Ishikawa (cell line): ENCODE results near the gene EHF.

ENCODE experiments used
- CEBPB ChIP-seq: IDR thresholded peaks from 2 replicates; pipeline ENCODE4 v1.6.1; 2012
- CREB1 ChIP-seq: IDR thresholded peaks from 2 replicates; pipeline ENCODE4 v1.6.1; 2012; ENCODE audit warnings: low read depth
- EGR1 ChIP-seq: IDR thresholded peaks from 2 replicates; pipeline ENCODE4 v1.6.1; 2012
- EP300 ChIP-seq: IDR thresholded peaks from 2 replicates; pipeline ENCODE4 v1.6.1; 2012; ENCODE audit warnings: borderline replicate concordance
- FOXM1 ChIP-seq: IDR thresholded peaks from 2 replicates; pipeline ENCODE4 v1.6.1; 2012; ENCODE audit warnings: low read depth, borderline replicate concordance
- NFIC ChIP-seq: IDR thresholded peaks from 2 replicates; pipeline ENCODE4 v1.6.1; 2012
- RAD21 ChIP-seq: IDR thresholded peaks from 2 replicates; pipeline ENCODE4 v1.6.1; 2012; ENCODE audit warnings: low read depth
- TAF1 ChIP-seq: IDR thresholded peaks from 2 replicates; pipeline ENCODE4 v1.6.1; 2012; ENCODE audit warnings: low read depth, mild to moderate bottlenecking
- TCF12 ChIP-seq: IDR thresholded peaks from 2 replicates; pipeline ENCODE4 v1.6.1; 2012; ENCODE audit warnings: low read depth
- TEAD4 ChIP-seq: IDR thresholded peaks from 2 replicates; pipeline ENCODE4 v1.6.1; 2012
- YY1 ChIP-seq: IDR thresholded peaks from 2 replicates; pipeline ENCODE4 v1.6.1; 2012; ENCODE audit warnings: low read depth
- ZBTB7A ChIP-seq: IDR thresholded peaks from 2 replicates; pipeline ENCODE4 v1.6.1; 2012; ENCODE audit warnings: low read depth
- TF ChIP-seq, protein P1 (sequence below): IDR thresholded peaks from 2 replicates; pipeline ENCODE4 v1.6.1; 2012
- TF ChIP-seq, protein P2 (sequence below): IDR thresholded peaks from 2 replicates; pipeline ENCODE4 v1.6.1; 2012
- TF ChIP-seq, protein P3 (sequence below): IDR thresholded peaks from 2 replicates; pipeline ENCODE4 v1.6.1; 2012; ENCODE audit warnings: low read depth, mild to moderate bottlenecking

EHF gene

DNA sequence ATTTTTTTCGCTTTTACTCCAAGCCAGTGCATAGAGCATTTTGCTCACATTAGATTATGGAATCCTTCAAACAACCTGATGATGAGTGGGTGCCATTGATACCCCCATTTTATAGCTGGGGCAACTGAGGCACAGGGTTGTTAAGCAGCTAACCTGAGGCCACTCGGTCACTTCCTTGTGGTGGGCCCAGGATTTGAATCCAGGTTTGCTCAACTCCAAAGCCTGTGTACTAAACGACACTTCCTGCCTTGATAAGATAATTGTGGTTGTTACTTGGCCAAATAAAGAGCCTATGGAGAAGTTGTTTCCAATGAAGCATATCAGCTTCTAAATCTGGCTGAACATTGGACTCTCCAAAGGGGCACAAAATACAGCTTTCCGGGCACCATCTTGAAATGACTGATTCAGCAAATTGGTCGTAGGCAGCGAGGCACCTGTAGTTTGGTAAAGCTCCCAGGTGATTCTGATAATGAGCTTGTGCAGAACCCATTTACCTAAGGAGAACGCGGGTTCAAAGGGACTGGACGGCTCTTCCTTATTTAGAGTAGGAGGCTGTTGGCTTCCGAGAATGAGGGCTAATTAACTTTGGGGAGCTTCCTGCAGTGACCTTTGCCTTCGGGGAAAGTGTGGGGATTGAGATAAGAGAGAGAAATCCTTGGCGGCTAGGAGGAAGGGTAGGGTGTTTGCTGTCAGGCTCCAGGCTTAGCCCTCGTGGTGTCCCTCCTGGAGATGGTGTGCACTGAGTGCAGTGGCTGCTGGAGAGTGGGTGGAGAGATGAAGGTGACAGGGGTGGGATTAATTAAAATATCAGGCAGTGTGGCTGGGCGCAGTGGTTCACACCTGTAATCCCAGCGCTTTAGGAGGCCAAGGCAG lies 17.5 kb upstream of the EHF start:
- no peak for TF ChIP-seq TEAD4
- no peak for TF ChIP-seq EGR1
- no peak for TF ChIP-seq CREB1
- no peak for TF ChIP-seq FOXM1
- TF ChIP-seq, protein P1, sequence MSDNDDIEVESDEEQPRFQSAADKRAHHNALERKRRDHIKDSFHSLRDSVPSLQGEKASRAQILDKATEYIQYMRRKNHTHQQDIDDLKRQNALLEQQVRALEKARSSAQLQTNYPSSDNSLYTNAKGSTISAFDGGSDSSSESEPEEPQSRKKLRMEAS, result no peak
- TF ChIP-seq TAF1, result no peak
- no peak for TF ChIP-seq ZBTB7A
- no peak for TF ChIP-seq YY1
- TF ChIP-seq EP300, result no peak
- TF ChIP-seq, protein P2, sequence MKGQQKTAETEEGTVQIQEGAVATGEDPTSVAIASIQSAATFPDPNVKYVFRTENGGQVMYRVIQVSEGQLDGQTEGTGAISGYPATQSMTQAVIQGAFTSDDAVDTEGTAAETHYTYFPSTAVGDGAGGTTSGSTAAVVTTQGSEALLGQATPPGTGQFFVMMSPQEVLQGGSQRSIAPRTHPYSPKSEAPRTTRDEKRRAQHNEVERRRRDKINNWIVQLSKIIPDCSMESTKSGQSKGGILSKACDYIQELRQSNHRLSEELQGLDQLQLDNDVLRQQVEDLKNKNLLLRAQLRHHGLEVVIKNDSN, result no peak
- TF ChIP-seq TCF12, result no peak
- no peak for TF ChIP-seq NFIC
- TF ChIP-seq, protein P3, sequence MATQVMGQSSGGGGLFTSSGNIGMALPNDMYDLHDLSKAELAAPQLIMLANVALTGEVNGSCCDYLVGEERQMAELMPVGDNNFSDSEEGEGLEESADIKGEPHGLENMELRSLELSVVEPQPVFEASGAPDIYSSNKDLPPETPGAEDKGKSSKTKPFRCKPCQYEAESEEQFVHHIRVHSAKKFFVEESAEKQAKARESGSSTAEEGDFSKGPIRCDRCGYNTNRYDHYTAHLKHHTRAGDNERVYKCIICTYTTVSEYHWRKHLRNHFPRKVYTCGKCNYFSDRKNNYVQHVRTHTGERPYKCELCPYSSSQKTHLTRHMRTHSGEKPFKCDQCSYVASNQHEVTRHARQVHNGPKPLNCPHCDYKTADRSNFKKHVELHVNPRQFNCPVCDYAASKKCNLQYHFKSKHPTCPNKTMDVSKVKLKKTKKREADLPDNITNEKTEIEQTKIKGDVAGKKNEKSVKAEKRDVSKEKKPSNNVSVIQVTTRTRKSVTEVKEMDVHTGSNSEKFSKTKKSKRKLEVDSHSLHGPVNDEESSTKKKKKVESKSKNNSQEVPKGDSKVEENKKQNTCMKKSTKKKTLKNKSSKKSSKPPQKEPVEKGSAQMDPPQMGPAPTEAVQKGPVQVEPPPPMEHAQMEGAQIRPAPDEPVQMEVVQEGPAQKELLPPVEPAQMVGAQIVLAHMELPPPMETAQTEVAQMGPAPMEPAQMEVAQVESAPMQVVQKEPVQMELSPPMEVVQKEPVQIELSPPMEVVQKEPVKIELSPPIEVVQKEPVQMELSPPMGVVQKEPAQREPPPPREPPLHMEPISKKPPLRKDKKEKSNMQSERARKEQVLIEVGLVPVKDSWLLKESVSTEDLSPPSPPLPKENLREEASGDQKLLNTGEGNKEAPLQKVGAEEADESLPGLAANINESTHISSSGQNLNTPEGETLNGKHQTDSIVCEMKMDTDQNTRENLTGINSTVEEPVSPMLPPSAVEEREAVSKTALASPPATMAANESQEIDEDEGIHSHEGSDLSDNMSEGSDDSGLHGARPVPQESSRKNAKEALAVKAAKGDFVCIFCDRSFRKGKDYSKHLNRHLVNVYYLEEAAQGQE, result no peak
- TF ChIP-seq CEBPB, result no peak
- TF ChIP-seq RAD21, result no peak

DNA sequence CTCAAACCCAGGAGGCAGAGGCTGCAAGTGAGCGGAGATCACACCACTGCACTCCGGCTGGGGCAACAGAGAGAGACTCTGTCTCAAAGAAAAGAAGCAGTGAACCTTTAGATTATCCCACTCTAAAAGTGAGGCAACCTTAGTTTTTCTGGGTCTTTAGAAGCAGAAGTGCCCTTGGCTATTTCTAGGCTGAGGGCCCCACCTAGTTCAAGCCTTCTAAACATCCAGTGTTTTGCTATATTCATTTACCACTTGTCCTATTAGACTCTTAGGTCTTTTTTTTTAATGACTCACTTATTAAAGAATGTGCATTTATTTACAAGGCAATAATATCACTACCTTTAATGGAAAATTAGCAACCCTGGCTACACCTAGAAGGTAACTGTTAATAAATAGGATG lies 16.7 kb upstream of the EHF start:
- TF ChIP-seq ZBTB7A (no peak), CREB1 (no peak), FOXM1 (no peak), EP300 (no peak), YY1 (no peak), CEBPB (no peak), NFIC (no peak), TAF1 (no peak), TEAD4 (no peak)
- TF ChIP-seq, protein P3, result no peak
- TF ChIP-seq, protein P2, result no peak

DNA sequence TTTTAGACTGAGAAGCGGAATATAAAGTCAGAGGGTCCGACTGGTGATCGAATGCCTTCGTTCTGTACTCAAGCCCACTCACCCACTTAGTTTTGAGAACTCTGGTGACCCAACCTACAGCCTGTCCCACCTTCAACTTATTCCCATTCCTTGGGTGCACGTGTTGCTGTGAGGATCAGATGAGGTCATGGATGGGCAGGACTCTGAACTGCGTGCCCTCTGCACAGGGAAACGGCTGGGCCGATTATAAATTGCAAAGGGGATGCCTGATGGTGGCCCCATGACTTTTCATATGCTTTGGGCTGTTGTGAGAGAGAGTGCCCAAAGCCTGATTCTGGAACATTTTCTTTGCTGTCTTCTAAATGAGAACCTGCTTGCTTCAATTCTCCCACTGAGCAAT lies 16.0 kb upstream of the EHF start:
- TF ChIP-seq ZBTB7A, result no peak
- no peak for TF ChIP-seq EGR1
- no peak for TF ChIP-seq NFIC
- no peak for TF ChIP-seq TEAD4
- TF ChIP-seq, protein P3, result no peak

DNA sequence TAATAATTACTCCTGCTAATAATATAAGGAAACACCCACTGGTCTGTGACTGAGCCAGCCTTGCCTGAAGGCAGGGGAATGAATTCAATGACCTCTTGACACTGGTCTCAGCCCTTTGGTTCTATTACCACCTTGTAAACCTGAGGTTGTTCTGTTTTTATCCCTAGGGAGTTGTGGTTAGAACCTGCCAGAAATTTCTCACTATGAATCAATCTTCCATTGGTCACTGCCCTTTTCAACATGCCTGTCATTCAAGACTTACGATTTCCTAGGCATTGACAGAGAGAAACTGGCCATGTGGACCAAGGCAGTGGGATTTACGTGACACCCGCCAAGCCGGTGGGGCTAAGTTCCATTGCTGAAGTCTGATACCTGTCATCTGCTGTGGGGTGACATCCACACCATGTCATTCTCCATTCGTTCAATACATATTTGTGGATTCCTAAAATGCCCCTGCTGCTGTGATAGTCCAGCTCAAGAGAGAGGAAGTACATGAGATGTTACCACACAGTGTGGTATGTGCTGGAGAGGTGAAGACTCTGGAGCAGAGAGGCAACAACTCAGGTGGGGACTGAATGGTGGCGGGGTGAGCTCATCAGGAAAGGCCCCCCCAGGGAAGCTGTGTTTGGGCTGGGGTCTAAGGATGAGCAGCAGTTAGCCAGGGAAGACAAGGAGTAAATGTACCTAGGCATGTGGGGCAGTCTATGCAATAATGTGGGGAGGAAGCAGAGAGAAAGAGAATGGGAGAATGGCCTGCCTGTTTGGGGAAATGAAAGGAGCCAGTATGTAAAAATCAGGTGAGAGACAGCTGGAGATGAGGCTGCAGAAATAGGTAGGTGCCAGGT lies 15.2 kb upstream of the EHF start:
- TF ChIP-seq TAF1 (no peak), CEBPB (no peak), YY1 (no peak), FOXM1 (no peak), EP300 (no peak), CREB1 (no peak), EGR1 (no peak), ZBTB7A (no peak), NFIC (no peak)
- TF ChIP-seq, protein P2, result no peak
- TF ChIP-seq, protein P3, result no peak
- TF ChIP-seq, protein P1, result no peak
